GM19035 (cell line): ENCODE data around the gene ABCA7.

Experiments
- ATAC-seq: cut with Tn5 transposase; IDR thresholded peaks from one replicate; pipeline ENCODE4 v1.9.1; 2021; ENCODE audit not compliant: unreplicated experiment

The ABCA7 gene

GRCh38 chr19:1004204-1004802 is 35.6 kb upstream of the ABCA7 start:
- no peak for ATAC-seq

- no peak for ATAC-seq
Measured at GRCh38 chr19:1004803-1005664, 34.9 kb upstream of the ABCA7 start.

- no peak for ATAC-seq
Measured at GRCh38 chr19:1006711-1007398, 33.1 kb upstream of the ABCA7 start.

- no peak for ATAC-seq
Measured at GRCh38 chr19:1007399-1008251, 32.3 kb upstream of the ABCA7 start.

- no peak for ATAC-seq
Measured at GRCh38 chr19:1008268-1009040, 31.5 kb upstream of the ABCA7 start.

- no peak for ATAC-seq
Measured at GRCh38 chr19:1009041-1009980, 30.6 kb upstream of the ABCA7 start.

GRCh38 chr19:1009981-1010538 is 29.8 kb upstream of the ABCA7 start:
- no peak for ATAC-seq

GRCh38 chr19:1010586-1011510 is 29.1 kb upstream of the ABCA7 start:
- no peak for ATAC-seq

GRCh38 chr19:1011831-1012333 is 28.0 kb upstream of the ABCA7 start:
- no peak for ATAC-seq

- ATAC-seq = no peak
Measured at GRCh38 chr19:1012334-1012733, 27.6 kb upstream of the ABCA7 start.

- no peak for ATAC-seq
Measured at GRCh38 chr19:1013218-1013617, 26.7 kb upstream of the ABCA7 start.

GRCh38 chr19:1014161-1015060 is 25.5 kb upstream of the ABCA7 start:
- no peak for ATAC-seq

- ATAC-seq = no peak
Measured at GRCh38 chr19:1015061-1015781, 24.7 kb upstream of the ABCA7 start.

- ATAC-seq = no peak
Measured at GRCh38 chr19:1015782-1016646, 23.9 kb upstream of the ABCA7 start.

GRCh38 chr19:1016647-1017114 is 23.2 kb upstream of the ABCA7 start:
- ATAC-seq = no peak
